Calu3 (cell line): ENCODE measurements around the gene ACOD1. TPM values are rescaled to one million over a fixed set of nuclear protein-coding genes. Genes with fewer than 3 reads are reported as not detected.
"Not testable (repeated sequence)": the region's sequence is repeated elsewhere in the genome, so short reads cannot be mapped to it uniquely, and the experiment has no call there.

Source experiments
- BruUV-seq: library from RNA; stranded (reverse); fragments of 400-500 nt; replicated peaks from 2 replicates; lab custom pipeline; 2021; lab: Mats Ljungman, UMichigan
- CTCF ChIA-PET: fragments of 300-600 bp; sonication (Branson Sonifier 250); formaldehyde crosslinking; loops from one replicate; lab custom pipeline; 2022; ENCODE audit warnings: antibody characterized with exemption; lab: Charles Lee
- DNase-seq: peaks from one replicate; pipeline ENCODE4 v3.0.0; 2022
- H3K27ac Mint-ChIP-seq: one replicate; pipeline ENCODE4 v1.8.0; 2022; ENCODE audit warnings: mixed read lengths; ENCODE audit not compliant: unreplicated experiment
- H3K27me3 Mint-ChIP-seq: one replicate; pipeline ENCODE4 v1.8.0; 2022; ENCODE audit warnings: mixed read lengths; ENCODE audit not compliant: unreplicated experiment
- H3K36me3 Mint-ChIP-seq: one replicate; pipeline ENCODE4 v1.8.0; 2022; ENCODE audit warnings: mild to moderate bottlenecking, moderate library complexity, mixed read lengths; ENCODE audit not compliant: insufficient read depth, unreplicated experiment
- H3K4me1 Mint-ChIP-seq: one replicate; pipeline ENCODE4 v1.8.0; 2022; ENCODE audit warnings: mild to moderate bottlenecking, low read depth, mixed read lengths; ENCODE audit not compliant: unreplicated experiment
- H3K4me3 Mint-ChIP-seq: one replicate; pipeline ENCODE4 v1.8.0; 2022; ENCODE audit warnings: mild to moderate bottlenecking, low read depth, moderate library complexity, mixed read lengths; ENCODE audit not compliant: unreplicated experiment
- H3K9me3 Mint-ChIP-seq: one replicate; pipeline ENCODE4 v1.8.0; 2022; ENCODE audit warnings: low read depth, mixed read lengths; ENCODE audit not compliant: unreplicated experiment
- intact Hi-C: fragments of 100-400 bp; cut with micrococcal nuclease; formaldehyde crosslinking; loops from one replicate; pipeline ENCODE4 v1.10.0; 2022; ENCODE audit not compliant: unreplicated experiment
- total RNA-seq: library from RNA; stranded (reverse); gene quantifications from 2 replicates; pipeline ENCODE4 v1.2.3, GENCODE V29; 2022
- TF ChIP-seq, protein P1 (sequence below): fragments of 200-600 bp; IDR thresholded peaks from one replicate; pipeline ENCODE4 v1.8.0; 2022; ENCODE audit warnings: antibody characterized with exemption; ENCODE audit not compliant: unreplicated experiment

The ACOD1 gene
- total RNA-seq, 1 experiment from 2014 or later, result not detected

DNA sequence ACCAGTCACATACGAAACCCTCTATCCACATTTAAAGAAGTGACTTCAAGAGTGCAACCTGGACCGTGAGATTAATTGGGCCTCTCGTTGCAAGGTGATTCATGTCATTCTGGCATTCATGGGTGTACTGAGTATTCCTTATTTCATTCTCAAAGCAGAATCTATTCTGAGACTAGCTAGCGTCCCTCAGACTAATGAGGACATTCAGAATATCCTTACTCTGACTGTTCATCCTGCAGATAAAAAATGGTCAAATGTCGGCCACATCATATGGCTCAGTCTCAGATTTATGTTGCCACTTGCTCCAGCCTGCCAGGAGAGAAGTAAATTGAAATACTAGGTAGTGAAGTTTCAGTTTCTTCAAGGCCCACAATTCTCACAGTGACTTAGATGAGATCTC is 7.3 kb downstream of the ACOD1 start:
- TF ChIP-seq, protein P1, sequence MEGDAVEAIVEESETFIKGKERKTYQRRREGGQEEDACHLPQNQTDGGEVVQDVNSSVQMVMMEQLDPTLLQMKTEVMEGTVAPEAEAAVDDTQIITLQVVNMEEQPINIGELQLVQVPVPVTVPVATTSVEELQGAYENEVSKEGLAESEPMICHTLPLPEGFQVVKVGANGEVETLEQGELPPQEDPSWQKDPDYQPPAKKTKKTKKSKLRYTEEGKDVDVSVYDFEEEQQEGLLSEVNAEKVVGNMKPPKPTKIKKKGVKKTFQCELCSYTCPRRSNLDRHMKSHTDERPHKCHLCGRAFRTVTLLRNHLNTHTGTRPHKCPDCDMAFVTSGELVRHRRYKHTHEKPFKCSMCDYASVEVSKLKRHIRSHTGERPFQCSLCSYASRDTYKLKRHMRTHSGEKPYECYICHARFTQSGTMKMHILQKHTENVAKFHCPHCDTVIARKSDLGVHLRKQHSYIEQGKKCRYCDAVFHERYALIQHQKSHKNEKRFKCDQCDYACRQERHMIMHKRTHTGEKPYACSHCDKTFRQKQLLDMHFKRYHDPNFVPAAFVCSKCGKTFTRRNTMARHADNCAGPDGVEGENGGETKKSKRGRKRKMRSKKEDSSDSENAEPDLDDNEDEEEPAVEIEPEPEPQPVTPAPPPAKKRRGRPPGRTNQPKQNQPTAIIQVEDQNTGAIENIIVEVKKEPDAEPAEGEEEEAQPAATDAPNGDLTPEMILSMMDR, result no peak
- Mint-ChIP-seq H3K36me3 (no peaks in the 10 kb centered on the region), H3K27ac (no peak overlapping the region), H3K4me1 (no peaks in the 10 kb centered on the region), H3K9me3 (no peaks in the 10 kb centered on the region), H3K27me3 (peaks cover 6% of the 10 kb centered on the region), H3K4me3 (no peak overlapping the region)
- BruUV-seq, result no TSS peak
- DNase-seq, result no peak
- intact Hi-C loops, result no loop called here
- CTCF ChIA-PET, result no interaction called here

DNA sequence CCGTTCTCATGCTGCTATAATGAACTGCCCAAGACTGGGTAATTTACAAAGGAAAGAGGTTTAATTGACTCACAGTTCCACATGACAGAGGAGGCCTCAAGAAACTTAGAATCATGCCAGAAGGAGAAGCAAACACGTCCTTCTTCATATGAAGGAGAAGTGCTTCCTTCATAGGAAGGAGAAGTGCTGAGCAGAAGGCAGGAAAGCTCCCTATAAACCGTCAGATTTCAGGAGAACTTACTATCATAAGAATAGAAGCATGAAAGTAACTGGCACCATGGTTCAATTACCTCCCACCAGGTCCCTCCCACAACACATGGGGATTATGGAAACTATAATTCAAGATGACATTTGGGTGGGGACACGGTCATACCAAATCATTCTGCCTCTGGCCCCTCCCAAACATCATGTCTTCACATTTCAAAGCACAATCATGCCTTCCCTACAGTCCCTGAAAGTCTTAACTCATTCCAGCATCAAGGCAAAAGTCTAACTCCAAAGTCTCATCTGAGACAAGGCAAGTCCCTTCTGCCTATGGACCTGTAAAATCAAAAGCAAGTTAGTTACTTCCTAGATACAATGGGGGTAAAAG is 10.6 kb downstream of the ACOD1 start:
- no peaks in the 10 kb centered on the region for H3K9me3 Mint-ChIP-seq

DNA sequence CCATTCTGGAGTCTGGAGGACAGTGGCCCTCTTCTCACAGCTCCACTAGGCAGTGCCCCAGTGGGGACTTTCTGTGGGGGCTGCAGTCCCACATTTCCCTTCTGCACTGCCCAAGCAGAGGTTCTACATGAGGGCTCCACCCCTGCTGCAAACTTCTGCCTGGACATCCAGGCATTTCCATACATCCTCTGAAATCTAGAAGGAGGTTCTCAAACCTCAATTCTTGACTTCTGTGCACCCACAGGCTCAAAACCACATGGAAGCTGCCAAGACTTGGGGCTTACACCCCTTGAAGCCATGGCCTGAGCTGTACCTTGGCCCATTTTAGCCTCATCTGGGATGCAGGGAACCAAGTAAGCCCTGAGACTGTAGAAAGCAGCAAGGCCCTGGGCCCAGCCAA is 11.4 kb downstream of the ACOD1 start:
- H3K4me1 Mint-ChIP-seq, intact Hi-C loops, BruUV-seq, H3K9me3 Mint-ChIP-seq, H3K36me3 Mint-ChIP-seq, DNase-seq, H3K4me3 Mint-ChIP-seq, CTCF ChIA-PET, H3K27ac Mint-ChIP-seq, H3K27me3 Mint-ChIP-seq: not testable (repeated sequence)

More for the DNA sequence above, 10.6 kb downstream of the ACOD1 start:
- no peak overlapping the region for H3K27ac Mint-ChIP-seq
- H3K4me3 Mint-ChIP-seq, result no peak overlapping the region
- DNase-seq, result no peak
- H3K36me3 Mint-ChIP-seq, result no peaks in the 10 kb centered on the region
- intact Hi-C loops, result no loop called here
- no TSS peak for BruUV-seq
- TF ChIP-seq, protein P1, result no peak
- H3K27me3 Mint-ChIP-seq, result no peaks in the 10 kb centered on the region
- CTCF ChIA-PET, result no interaction called here
- no peaks in the 10 kb centered on the region for H3K4me1 Mint-ChIP-seq

DNA sequence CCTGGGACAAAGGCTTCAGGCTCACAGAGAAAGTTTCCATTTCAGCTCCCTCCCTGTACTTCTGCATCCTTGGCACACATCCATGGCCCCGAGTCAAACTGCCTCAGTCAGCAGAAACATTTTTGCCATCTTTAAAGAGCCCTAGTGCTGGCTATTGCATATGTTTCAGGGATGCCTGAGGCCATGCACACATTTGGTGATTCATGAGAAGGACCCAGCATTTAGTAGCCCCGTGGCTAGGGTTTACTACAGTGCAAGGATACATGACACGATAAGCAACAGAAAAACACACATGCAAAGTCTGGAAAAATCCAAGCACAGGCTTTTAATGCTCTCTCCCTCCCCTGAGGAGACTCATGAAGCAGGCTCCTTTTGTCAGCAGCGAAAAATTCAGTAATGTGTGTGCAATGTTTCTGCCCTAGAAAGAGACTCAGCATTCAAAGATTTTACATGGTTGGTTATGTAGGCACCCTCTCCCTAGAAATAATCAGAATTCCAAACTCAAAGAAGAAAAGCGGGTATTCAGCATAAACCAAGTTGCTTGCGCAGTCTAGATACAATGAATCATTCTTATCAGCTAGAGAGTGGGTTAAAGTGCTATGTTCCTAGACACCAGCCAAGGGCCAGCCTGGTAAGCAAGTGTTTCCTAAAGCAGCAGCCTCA is 17.6 kb downstream of the ACOD1 start:
- no peaks in the 10 kb centered on the region for H3K36me3 Mint-ChIP-seq
- TF ChIP-seq, protein P1, result no peak
- no peak overlapping the region for H3K27ac Mint-ChIP-seq
- no peaks in the 10 kb centered on the region for H3K27me3 Mint-ChIP-seq
- no peaks in the 10 kb centered on the region for H3K9me3 Mint-ChIP-seq
- peaks cover 11% of the 10 kb centered on the region for H3K4me1 Mint-ChIP-seq
- CTCF ChIA-PET, result no interaction called here
- BruUV-seq, result no TSS peak
- intact Hi-C loops, result no loop called here
- no peak for DNase-seq
- H3K4me3 Mint-ChIP-seq, result no peak overlapping the region

DNA sequence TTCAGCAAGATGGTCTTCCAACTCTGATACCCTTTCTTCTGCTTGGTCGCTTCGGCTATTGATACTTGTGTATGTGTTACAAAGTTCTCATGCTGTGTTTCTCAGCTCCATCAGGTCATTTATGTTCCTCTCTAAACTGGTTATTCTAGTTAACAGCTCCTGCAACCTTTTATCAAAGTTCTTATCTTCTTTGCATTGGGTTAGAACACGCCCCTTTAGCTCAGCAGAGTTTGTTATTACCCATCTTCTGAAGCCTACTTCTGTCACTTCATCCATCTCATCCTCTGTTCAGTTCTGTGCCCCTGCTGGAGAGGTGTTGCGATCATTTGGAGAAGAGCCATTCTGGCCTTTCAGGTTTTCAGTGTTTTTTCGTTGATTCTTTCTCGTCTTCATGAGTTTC is 18.7 kb downstream of the ACOD1 start:
- Mint-ChIP-seq H3K4me3 (no peak overlapping the region), H3K4me1 (peaks cover 11% of the 10 kb centered on the region), H3K27me3 (no peaks in the 10 kb centered on the region), H3K27ac (no peak overlapping the region), H3K36me3 (no peaks in the 10 kb centered on the region), H3K9me3 (no peaks in the 10 kb centered on the region)
- intact Hi-C loops, result no loop called here
- DNase-seq, result no peak
- TF ChIP-seq, protein P1, result no peak
- CTCF ChIA-PET, result no interaction called here
- no TSS peak for BruUV-seq
